Endothelial cell of umbilical vein (primary cell): ENCODE measurements around the gene MRPL57. TPM values are rescaled to one million over a fixed set of nuclear protein-coding genes. Genes with fewer than 3 reads are reported as not detected.
"Not testable (repeated sequence)": the region's sequence is repeated elsewhere in the genome, so short reads cannot be mapped to it uniquely, and the experiment has no call there.

Experiments
- BruUV-seq: library from RNA; stranded (reverse); fragments of 400-500 nt; replicated peaks from 2 replicates; lab custom pipeline; 2021; lab: Mats Ljungman, UMichigan
- CTCF ChIA-PET: fragments of 300-600, 350-600 bp; sonication (Branson Sonifier 250); formaldehyde crosslinking; loops from one replicate; lab custom pipeline; 2021; ENCODE audit warnings: antibody characterized with exemption, inconsistent platforms; lab: Charles Lee
- POLR2A ChIA-PET: fragments of 300-600, 350-600 bp; sonication (Branson Sonifier 250); formaldehyde crosslinking; loops from one replicate; lab custom pipeline; 2021; ENCODE audit warnings: antibody characterized with exemption, inconsistent platforms; lab: Charles Lee
- DNase-seq: peaks from one replicate; pipeline ENCODE4 v3.0.0-alpha.2; 2011; ENCODE audit warnings: low read depth, low spot score
- FAIRE-seq: peaks from 2 replicates; lab custom pipeline; 2011; peaks lifted over from hg19 to GRCh38; lab: Jason Lieb, UNC
- H2AFZ ChIP-seq: 2 replicates; pipeline ENCODE4 v1.6.0; 2012; ENCODE audit warnings: low read depth, low read length, control low read depth, inconsistent platforms
- H3K27ac ChIP-seq: 2 replicates; pipeline ENCODE4 v1.5.1; 2011; ENCODE audit warnings: low read depth, mild to moderate bottlenecking, control low read depth, low read length, moderate library complexity; ENCODE audit not compliant: insufficient read depth
- H3K27me3 ChIP-seq, 2 experiments: 2 replicates each; pipeline versions ENCODE4 v1.6.0 to v1.6.1; 2011; ENCODE audit warnings: low read length in 2 of 2, mixed read lengths in 1 of 2; ENCODE audit not compliant: control insufficient read depth in 2 of 2, insufficient read depth in 2 of 2
- H3K36me3 ChIP-seq, 2 experiments: 2 replicates in 1 of 2; 3 replicates in 1 of 2; pipeline ENCODE4 v1.5.1; 2011; ENCODE audit warnings: low read length in 2 of 2, mild to moderate bottlenecking in 1 of 2, moderate library complexity in 1 of 2; ENCODE audit not compliant: control insufficient read depth in 2 of 2, insufficient read depth in 2 of 2; ENCODE audit errors: extremely low read depth in 1 of 2
- H3K4me1 ChIP-seq: 3 replicates; pipeline ENCODE4 v1.5.1; 2011; ENCODE audit warnings: mild to moderate bottlenecking, low read length; ENCODE audit not compliant: control insufficient read depth, insufficient read depth; ENCODE audit errors: extremely low read depth
- H3K4me2 ChIP-seq: 2 replicates; pipeline ENCODE4 v1.6.1; 2011; ENCODE audit warnings: low read length, control low read depth, mixed read lengths; ENCODE audit not compliant: insufficient read depth
- H3K4me3 ChIP-seq, 3 experiments: fragments of 200-600 bp in 1 of 3; sonication (generic), shearing (Covaris generic) in 1 of 3; replicated peaks in 1 of 3; 2 replicates each; pipeline ENCODE4 v1.5.1; 2011 to 2016; ENCODE audit warnings: control low read depth in 3 of 3, low read length in 3 of 3, mild to moderate bottlenecking in 2 of 3, inconsistent platforms in 1 of 3, low read depth in 1 of 3, moderate library complexity in 1 of 3; ENCODE audit not compliant: insufficient read depth in 1 of 3
- H3K79me2 ChIP-seq: 2 replicates; pipeline ENCODE4 v1.6.0; 2012; ENCODE audit warnings: low read length, inconsistent platforms; ENCODE audit not compliant: control insufficient read depth, insufficient read depth
- H3K9ac ChIP-seq: replicated peaks from 2 replicates; pipeline ENCODE3; 2011; ENCODE audit warnings: low read length, control low read depth; ENCODE audit not compliant: insufficient read depth; ENCODE audit errors: extremely low read depth
- H3K9me1 ChIP-seq: replicated peaks from 3 replicates; pipeline ENCODE4 v1.6.0; 2011; ENCODE audit warnings: mild to moderate bottlenecking, low read length; ENCODE audit not compliant: control insufficient read depth, insufficient read depth; ENCODE audit errors: extremely low read depth
- H3K9me3 ChIP-seq: replicated peaks from 2 replicates; pipeline ENCODE4 v1.5.1; 2012; ENCODE audit warnings: low read length, inconsistent platforms; ENCODE audit not compliant: control insufficient read depth, insufficient read depth
- H4K20me1 ChIP-seq: replicated peaks from 2 replicates; pipeline ENCODE3; 2011; ENCODE audit warnings: mild to moderate bottlenecking, low read length; ENCODE audit not compliant: control insufficient read depth, insufficient read depth; ENCODE audit errors: extremely low read depth
- EZH2 ChIP-seq: IDR thresholded peaks from 2 replicates; pipeline ENCODE4 v1.6.1; 2012; ENCODE audit warnings: borderline replicate concordance, low read depth, mild to moderate bottlenecking, moderate library complexity, low read length, inconsistent platforms; ENCODE audit not compliant: severe bottlenecking
- FOS ChIP-seq: IDR thresholded peaks from 2 replicates; pipeline ENCODE4 v1.6.1; 2011; ENCODE audit warnings: mild to moderate bottlenecking, low read length, moderate library complexity, borderline replicate concordance; ENCODE audit not compliant: insufficient read depth
- GATA2 ChIP-seq: IDR thresholded peaks from 2 replicates; pipeline ENCODE4 v1.7.0; 2011; ENCODE audit warnings: low read depth, mild to moderate bottlenecking, moderate library complexity, mixed read lengths, low read length; ENCODE audit not compliant: insufficient read length, insufficient read depth
- JUN ChIP-seq: IDR thresholded peaks from 2 replicates; pipeline ENCODE4 v1.6.1; 2011; ENCODE audit warnings: borderline replicate concordance, low read depth; ENCODE audit not compliant: insufficient read length, insufficient read depth
- MYC ChIP-seq: IDR thresholded peaks from one replicate; pipeline ENCODE4 v1.6.1; 2011; ENCODE audit warnings: mild to moderate bottlenecking, low read depth, low read length
- POLR2A ChIP-seq: IDR thresholded peaks from 2 replicates; pipeline ENCODE4 v1.6.1; 2012; ENCODE audit warnings: low read depth, mild to moderate bottlenecking, control low read depth, low read length
- POLR2AphosphoS5 ChIP-seq: IDR thresholded peaks from 2 replicates; pipeline ENCODE4 v1.6.1; 2012; ENCODE audit warnings: low read depth, mild to moderate bottlenecking, control low read depth, low read length, moderate library complexity; ENCODE audit not compliant: insufficient read depth
- dilution Hi-C: fragments of 300-500 bp; cut with MboI; formaldehyde crosslinking; loops from one replicate; pipeline ENCODE4 v1.15.0; 2019; ENCODE audit warnings: low sequenced_read_pairs; ENCODE audit not compliant: extremely low pct_ligation_motif_present
- intact Hi-C: fragments of 100-400 bp; cut with micrococcal nuclease; formaldehyde crosslinking; loops from one replicate; pipeline ENCODE4 v1.10.0; 2022
- polyA plus RNA-seq, 4 experiments: library from polyadenylated mRNA; depleted of rRNA in 3 of 4; stranded (reverse) in 3 of 4; unstranded in 1 of 4; fragments of >200 nt; gene quantifications; 2 replicates each; pipeline versions ENCODE4 v1.2.1 to v1.2.3, GENCODE V29; 2011 to 2012; ENCODE audit warnings: missing spikeins in 1 of 4
- total RNA-seq: library from RNA; stranded (reverse); gene quantifications from 2 replicates; pipeline ENCODE4 v1.2.3, GENCODE V29; 2021
- TF ChIP-seq, protein P1 (sequence below): IDR thresholded peaks from 2 replicates; pipeline ENCODE4 v1.6.1; 2011; ENCODE audit not compliant: insufficient read depth, insufficient read length
- TF ChIP-seq, protein P2 (sequence below), 2 donors: IDR thresholded peaks; 1 replicate in 1 of 2; 2 replicates in 1 of 2; pipeline ENCODE4 v1.5.1; 2011; ENCODE audit warnings: low read length in 2 of 2, mild to moderate bottlenecking in 2 of 2, moderate library complexity in 2 of 2, control low read depth in 1 of 2, inconsistent platforms in 1 of 2, low read depth in 1 of 2; ENCODE audit not compliant: insufficient read depth in 1 of 2; ENCODE audit errors: extremely low read depth in 1 of 2

Gene MRPL57
- total and polyA plus RNA-seq, 2 donors (not counting 3 experiments of a cell fraction or from before 2014, with no cell fraction given): 17.7 to 23.1 TPM

DNA sequence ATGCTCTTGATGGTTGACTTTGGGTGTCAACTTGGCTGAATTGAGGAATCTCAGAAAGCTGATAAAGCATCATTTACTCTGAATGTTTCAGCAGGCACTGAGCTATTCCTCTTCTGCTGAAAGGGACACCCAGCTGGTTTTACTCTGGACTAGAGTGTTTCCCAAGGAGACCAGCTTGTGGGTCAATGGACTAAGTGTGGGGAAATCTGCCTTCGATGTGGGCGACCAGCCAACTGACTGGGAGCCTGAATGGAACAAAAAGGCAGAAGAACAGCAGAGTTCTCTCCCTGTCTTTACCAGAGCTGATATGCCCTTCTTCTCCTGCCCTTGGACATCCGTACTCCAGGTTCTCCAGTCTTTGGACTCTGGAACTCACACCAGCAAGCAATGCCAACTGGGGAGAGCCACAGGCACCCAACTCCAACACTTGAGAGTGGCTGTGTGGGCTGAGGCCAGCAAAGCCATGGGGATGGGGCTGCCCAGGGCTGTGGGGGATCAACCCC, 32.2 kb downstream of the MRPL57 start:
- Histone ChIP-seq H3K36me3 (no peaks in the 10 kb centered on the region), H3K4me1 (no peaks in the 10 kb centered on the region), H3K27ac (no peak overlapping the region), H2AFZ (no peak overlapping the region), H3K27me3 (peaks cover 0 to 3% of the 10 kb centered on the region in 2 experiments), H3K79me2 (no peaks in the 10 kb centered on the region), H3K9me3 (no peaks in the 10 kb centered on the region), H3K9me1 (no peaks in the 10 kb centered on the region), H4K20me1 (no peaks in the 10 kb centered on the region), H3K4me2 (no peak overlapping the region), H3K9ac (no peak overlapping the region), H3K4me3 (no peak overlapping the region)
- no TSS peak for BruUV-seq
- dilution Hi-C loops (no loop called here), intact Hi-C loops (no loop called here)
- DNase-seq: no peak
- ChIA-PET POLR2A (no interaction called here), CTCF (no interaction called here)
- no peak for TF ChIP-seq GATA2
- FAIRE-seq: no peak

DNA sequence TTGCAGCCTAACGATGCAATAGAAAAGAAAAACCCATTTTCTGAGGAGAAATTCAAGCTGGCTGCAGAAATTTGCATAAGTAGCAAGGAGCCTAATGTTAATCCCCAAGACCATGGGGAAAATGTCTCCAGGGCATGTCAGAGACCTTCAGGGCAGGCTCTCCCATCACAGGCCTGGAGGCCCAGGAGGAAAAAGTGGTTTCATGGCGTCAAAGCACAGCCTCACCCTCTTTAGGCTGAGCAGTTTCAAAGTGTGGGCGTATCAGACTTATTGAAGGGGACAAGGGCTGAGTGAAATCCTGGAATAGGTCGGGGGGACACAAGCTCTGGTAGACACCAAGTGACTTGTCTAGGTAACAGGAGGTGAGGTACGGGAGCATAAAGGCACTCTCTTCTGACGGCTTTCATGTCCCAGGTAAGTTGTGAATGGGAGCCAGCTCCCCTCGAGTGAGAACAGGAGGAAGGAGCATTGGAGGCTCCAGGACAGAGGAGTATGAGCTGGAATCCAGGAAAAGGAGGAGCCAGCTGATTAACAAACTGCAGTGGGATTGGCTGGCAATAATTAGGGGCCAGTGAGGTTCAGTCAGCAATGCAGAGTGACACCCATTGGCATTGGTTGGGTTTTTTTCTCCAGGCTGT, 35.8 kb downstream of the MRPL57 start:
- FAIRE-seq (no peak), DNase-seq (no peak)
- ChIA-PET CTCF (no interaction called here), POLR2A (no interaction called here)
- Histone ChIP-seq H4K20me1 (no peaks in the 10 kb centered on the region), H3K36me3 (no peaks in the 10 kb centered on the region), H3K27ac (no peak overlapping the region), H3K4me2 (no peak overlapping the region), H3K9ac (no peak overlapping the region), H3K4me1 (no peaks in the 10 kb centered on the region), H2AFZ (no peak overlapping the region), H3K9me1 (no peaks in the 10 kb centered on the region), H3K9me3 (no peaks in the 10 kb centered on the region), H3K27me3 (peaks cover 3 to 4% of the 10 kb centered on the region in 2 experiments), H3K4me3 (no peak overlapping the region), H3K79me2 (no peaks in the 10 kb centered on the region)
- dilution Hi-C loops (no loop called here), intact Hi-C loops (no loop called here)
- no TSS peak for BruUV-seq
- TF ChIP-seq, protein P1, sequence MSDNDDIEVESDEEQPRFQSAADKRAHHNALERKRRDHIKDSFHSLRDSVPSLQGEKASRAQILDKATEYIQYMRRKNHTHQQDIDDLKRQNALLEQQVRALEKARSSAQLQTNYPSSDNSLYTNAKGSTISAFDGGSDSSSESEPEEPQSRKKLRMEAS: no peak
- TF ChIP-seq GATA2 (no peak), JUN (no peak), FOS (no peak), MYC (no peak), POLR2A (no peak), POLR2AphosphoS5 (no peak), EZH2 (no peak)
- TF ChIP-seq, protein P2, sequence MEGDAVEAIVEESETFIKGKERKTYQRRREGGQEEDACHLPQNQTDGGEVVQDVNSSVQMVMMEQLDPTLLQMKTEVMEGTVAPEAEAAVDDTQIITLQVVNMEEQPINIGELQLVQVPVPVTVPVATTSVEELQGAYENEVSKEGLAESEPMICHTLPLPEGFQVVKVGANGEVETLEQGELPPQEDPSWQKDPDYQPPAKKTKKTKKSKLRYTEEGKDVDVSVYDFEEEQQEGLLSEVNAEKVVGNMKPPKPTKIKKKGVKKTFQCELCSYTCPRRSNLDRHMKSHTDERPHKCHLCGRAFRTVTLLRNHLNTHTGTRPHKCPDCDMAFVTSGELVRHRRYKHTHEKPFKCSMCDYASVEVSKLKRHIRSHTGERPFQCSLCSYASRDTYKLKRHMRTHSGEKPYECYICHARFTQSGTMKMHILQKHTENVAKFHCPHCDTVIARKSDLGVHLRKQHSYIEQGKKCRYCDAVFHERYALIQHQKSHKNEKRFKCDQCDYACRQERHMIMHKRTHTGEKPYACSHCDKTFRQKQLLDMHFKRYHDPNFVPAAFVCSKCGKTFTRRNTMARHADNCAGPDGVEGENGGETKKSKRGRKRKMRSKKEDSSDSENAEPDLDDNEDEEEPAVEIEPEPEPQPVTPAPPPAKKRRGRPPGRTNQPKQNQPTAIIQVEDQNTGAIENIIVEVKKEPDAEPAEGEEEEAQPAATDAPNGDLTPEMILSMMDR (IDR thresholded peaks at IDR 0.05; ENCODE audit: extremely low read depth in 1 of 2, insufficient read depth in 1 of 2, low read depth in 1 of 2, low read length in 2 of 2): no peak

DNA sequence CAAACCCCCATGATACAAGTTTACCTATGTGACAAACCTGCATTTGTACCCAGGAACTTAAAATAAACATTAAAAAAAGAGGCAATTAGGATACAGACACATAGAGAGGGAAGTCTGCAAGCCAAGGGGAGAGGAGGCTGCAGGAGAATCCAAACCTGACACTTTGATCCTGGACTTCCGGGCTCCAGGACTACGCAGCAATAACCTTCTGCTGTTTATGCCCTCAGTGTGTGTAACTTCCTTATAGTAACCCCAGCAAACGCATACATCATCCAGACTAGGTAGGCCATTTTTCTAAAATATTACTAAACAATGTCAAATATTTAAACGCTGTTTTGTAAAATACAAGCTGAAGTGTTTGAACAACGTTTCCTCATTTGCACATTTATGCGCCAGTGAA, 39.0 kb downstream of the MRPL57 start:
- H3K4me1 ChIP-seq, H3K27ac ChIP-seq, H3K9ac ChIP-seq, H3K36me3 ChIP-seq, FAIRE-seq, intact Hi-C loops, H3K27me3 ChIP-seq, H3K4me3 ChIP-seq, H3K9me3 ChIP-seq, CTCF ChIA-PET, H3K9me1 ChIP-seq, H3K79me2 ChIP-seq, BruUV-seq, DNase-seq, dilution Hi-C loops, H4K20me1 ChIP-seq, H2AFZ ChIP-seq, POLR2A ChIA-PET, H3K4me2 ChIP-seq: not testable (repeated sequence)
